HG03442 (cell line): ENCODE data around the gene CRYBA4.
A peak's percentile ranks its signal among the peaks of the same experiment; 100 is the strongest.

Source experiments
- ATAC-seq: cut with Tn5 transposase; IDR thresholded peaks from one replicate; pipeline ENCODE4 v1.9.1; 2021; ENCODE audit warnings: mild to moderate bottlenecking, moderate library complexity; ENCODE audit not compliant: unreplicated experiment

Gene CRYBA4

DNA sequence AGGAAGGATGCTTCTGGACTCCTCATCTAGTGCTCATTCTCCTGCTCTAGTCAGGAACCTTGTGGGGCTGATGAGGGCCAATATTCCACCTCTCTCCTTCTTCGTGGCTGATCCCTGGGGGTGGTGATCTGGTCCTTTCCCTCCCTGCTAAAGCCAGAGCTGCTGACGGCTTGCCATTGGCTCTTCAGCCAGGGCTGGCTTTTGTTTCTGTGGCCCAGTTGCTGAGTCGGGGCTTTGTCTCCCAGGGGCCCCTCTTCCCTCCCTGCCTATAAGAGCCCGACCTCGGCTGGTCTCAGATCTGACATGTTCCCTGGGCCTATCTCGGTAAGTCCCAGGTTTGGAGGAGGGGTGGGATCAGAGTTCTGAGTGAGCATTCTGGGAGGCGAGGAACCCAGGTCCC lies at the start of gene CRYBA4:
Gene CRYBA4, plus strand, starts transcription at position 301 of the 400 bp plus-strand sequence. CDS start 634 bp downstream, outside the sequence.
- no peak for ATAC-seq

DNA sequence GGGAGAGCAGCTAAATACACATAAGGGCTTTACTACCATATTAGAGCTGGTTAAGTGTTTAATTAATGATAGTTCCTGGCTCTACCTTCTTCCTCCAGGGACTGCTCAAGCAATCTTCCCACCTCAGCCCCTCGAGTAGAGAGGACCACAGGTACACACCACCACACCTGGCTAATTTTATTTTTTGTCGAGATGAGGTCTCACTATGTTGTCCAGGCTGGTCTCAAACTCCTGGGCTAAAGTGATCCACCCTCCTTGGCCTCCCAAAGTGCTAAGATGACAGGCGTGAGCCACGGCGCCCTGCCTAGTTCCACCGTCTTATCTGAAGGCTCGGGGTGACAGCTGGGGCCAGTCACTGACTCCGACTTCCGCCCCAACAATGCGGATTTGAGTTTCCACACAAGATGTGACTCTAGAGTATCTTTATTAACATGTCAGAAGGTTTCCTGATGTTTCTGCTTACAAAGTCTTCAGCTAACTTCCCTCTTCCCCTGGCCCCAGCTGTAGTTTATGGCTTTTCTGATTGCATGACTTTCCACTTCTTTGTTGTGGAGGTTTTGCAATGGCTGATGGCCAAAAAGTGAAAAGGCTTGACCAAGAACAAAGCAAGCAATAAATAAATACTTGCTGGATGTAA lies 48.6 kb upstream of the CRYBA4 start:
- ATAC-seq = no peak

DNA sequence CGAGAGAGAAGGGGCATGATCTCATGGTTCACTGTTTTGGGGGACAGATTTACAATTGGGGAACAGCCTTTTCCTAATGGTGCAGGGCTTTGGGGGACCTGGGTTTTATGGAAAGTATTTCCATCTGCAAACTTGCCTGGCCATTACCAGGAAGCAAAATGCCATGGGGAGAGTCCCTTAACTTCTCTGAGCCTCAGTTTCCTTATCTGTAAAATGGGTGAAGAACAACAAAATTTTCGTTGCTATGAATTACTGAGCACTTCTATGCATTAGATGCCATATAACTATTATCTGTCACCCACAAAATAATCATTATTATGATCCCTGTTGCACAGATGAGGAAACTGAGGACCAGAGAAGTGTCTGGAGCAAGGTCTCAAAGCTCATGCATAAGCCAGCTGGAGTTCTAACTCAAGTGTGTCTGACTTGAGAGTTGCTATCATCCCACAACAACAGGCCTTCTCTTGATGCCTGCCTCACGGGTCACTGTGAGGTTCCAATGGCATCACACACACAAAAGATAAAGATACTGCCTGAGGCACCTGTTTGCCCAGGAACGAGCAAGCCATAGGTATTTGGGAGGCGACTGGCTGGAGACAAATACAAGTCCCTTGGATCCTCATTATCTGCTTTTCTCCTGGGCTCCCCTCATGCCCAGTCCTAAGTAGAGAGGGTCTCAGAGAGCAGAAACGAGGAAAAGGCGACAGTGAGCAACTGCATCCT lies 47.6 kb upstream of the CRYBA4 start:
- ATAC-seq = no peak

DNA sequence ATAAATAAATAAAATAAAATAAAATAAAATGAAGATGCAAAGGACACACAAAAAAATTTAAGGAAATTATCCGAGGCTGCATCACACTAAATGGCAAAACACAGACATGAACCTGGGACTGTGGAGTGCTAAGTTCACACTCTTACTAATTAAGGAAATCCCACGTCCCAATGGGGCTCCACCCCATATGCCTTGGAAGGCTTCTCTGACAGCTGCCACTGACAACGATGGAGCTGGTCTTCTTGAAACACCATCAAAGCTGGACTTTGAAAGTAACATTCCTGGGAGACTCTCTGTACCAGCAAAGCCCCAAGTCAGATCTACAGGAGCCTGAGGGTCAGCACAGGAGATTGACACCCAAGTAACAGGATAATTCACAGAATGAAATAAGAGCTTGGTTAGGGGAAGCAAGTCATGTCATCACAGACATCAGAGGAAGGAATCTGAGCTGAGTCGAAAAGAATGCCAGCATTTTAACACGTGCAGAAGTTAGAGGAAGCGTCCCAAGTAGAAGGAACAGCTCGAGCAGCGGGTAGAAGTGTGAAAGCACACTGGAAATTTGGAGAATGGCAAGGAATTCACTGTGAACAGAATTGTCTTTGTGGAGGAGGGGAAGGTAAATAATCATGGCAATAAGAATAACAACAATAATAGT lies 45.6 kb upstream of the CRYBA4 start:
- no peak for ATAC-seq

DNA sequence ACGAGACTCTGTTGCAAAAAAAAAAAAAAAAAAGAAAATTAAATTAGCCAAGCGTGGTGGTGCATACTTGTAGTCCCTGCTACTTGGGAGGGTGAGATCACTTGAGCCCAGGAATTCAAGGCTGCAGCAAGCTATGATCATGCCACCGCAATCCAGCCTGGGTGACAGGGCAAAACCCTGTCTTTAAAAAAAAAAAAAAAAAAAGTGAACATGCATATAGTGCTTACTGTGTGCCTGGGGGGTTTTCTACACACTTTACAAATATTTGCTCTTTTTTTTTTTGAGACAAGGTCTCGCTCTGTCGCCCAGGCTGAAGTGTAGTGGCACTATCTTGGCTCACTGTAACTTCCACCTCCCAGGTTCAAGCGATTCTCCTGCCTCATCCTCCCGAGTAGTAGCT lies 44.7 kb upstream of the CRYBA4 start:
- ATAC-seq = no peak

DNA sequence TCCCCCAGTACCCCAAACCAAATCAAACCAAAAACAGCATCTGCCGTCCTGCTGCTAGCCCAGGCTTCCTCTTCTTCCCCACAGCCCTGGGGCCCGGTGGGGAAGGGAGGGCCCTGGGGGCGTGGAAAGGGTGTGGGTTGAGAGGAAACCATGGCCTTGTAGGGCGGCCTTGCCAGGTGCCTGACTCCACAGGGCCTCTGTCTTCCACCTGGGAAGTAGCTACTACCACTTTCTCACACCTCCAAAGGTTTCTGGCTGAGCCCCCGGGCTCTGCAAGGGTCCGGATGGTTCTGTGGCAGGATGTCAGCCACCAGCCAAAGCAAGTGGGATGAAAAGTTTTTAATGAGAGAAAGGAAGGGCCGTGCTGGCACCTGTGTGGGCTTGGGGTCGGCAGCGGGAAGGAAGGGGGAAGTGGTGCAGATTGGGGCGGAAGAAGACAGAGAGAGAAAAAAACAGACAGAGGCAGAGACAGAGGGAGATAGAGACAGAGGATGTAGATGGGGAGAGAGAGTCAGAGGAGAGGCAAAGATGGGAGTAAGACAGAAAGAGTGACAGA lies 42.4 kb upstream of the CRYBA4 start:
- no peak for ATAC-seq

DNA sequence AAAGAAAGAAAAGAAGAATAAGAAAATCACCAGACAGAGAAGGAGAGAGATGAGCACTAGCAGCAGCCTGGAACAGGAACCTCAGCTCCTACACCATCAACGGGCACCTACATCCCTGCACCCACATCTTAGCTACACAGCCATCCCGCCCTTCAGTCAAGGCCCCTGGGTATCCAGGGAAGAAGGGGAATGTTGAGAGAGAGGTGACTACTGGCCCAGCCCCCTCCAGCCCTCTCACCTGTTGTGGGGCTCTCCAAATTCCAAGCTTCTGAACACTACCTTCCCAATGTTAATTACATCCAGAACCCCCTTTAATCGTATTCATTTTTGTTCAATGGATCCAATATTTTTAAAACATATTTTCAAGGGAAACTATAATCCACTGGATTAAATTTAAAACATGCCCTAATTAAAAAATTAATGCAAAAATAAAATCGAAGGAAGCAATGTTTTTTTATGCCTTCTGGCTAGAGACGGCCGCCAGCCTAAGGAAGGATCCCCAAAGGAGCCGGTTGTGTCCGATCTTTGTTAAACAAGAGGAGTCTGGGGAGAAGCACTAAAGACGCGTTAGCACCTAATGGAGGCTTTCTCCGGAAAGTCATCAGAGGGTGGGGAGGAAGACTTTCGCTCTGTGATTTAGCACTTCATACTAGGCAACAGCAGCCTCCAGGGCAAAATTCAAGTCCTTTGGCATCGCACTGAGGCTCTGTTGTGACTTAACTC lies 41.4 kb upstream of the CRYBA4 start:
- ATAC-seq = no peak

DNA sequence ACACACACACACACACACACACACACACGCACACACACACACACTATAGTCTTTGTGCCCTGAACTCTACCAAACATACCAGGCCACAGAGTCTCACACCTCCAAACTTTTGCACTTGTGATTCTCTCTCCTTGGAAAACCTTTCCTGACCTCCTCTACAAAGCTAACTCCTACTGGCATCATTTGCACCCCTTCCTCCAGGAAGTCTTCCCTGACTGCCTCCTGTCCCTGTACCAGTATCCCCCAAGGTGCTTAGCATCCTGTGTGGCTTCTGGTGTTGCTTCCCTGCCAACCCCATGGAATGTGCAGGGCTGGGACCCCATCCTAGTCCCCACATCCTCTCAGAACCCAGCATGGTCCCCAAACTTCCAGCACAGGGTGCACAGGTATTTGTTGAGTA lies 40.7 kb upstream of the CRYBA4 start:
- ATAC-seq = no peak

DNA sequence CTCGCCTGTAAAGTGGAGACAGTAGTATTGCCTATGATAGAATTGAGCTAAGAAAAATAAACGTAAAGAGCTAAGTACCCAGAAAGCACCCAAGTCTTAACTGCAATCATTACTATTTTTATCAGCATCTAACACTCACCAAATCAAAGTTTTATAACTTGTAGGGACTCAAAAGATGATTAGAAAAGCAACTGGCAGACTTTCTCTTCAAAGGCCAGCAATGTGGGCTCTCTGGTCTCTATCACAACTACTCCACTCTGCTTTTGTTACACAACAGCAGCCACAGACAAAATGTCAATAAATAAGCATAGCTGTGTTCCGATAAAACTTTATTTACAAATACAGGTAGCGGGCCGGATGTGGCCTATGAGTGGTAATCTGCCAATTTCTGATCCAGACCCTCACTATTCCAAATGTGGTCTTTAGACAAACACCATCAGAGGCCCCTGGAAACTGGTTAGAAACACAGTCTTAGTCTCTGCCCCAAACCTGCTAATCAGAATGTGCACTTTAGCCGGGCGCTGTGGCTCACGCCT lies 40.1 kb upstream of the CRYBA4 start:
- no peak for ATAC-seq

DNA sequence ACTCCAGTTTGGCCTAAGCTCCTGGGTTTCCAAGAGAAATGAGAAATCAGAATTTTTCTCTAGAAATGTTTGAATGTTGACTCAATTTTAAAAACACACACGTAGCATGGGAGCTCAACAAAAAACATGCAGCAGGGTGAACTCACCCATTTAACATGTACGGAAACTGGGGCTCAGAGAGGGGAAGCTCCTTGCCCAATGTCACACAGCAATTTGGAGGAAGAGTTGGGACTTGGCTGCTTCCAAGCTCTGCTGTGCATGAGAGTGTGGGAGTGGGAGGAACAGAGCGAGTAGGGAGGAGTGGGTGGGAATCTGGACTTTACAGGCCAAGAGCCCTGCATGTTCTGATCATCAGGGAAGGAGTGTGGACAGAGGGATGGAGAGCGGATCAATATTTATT lies 37.8 kb upstream of the CRYBA4 start:
- ATAC-seq = no peak

DNA sequence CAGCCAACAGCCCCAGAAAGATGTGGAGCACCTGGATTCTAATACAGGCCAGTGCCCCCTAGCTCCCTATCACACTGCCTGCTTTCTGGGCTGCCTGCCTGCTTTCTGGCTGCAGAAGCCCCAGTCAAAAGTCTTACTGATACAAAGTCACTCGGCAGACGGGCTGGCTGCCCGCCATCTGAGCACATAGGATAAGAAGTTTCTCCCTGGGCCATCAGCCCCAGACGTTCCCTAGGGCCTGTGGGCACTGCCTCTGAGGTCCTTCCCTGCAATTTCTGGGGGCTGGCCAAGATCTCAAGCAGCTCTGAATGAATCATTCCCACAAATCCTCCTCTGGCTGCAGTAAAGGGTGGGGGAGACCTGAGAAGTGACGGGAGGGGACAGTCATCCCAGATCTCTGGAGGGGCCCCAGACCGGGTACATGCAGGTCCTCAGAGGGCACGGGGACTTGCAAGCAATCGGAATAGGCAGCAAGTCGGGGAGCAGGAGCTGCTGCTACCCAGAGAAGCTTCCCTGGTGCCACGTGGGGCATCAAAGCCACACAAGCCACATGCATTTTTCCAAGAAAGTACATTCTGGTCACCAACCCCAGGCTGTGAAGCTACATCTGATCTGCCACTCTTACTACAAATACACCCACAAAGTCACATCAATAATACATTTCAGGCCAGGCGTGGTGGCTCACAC lies 36.5 kb upstream of the CRYBA4 start:
- no peak for ATAC-seq

DNA sequence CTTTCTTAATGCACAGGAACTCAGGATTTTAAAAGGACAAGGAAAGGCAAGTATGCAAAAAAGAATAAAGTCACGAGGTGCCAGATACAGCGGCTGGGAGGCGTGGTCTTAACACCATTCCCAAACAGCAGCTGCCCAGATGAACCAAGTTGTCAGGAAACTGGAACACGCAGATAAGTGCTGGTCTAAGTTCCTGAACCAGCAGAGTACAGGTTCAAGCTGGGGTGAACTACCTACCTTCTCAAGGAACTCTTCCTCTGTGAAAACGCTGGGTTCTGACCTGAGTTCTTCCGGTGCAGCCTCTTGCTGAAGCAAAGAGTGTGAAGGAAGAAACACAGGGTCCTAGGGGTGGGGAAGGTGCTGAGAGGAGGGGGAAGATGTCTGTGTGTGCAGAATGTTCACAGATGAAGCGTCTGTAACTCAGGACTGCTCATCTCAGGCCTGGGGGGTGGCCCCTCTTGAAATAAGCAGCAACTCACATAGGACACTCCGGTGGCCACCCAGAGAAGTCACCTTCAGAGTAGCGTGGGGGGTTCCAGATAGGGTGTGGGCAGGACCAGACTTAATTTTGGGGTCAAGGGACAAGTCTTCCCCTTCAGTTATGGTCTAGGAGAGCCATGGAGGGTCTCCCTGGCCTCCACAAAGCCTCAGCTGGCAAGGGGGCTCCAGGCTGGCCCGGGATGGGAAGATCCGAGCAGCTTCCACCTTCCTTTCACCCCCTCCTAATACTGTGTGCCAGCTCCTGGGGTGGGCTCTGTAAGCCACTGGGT lies 35.0 kb upstream of the CRYBA4 start:
- ATAC-seq = no peak

DNA sequence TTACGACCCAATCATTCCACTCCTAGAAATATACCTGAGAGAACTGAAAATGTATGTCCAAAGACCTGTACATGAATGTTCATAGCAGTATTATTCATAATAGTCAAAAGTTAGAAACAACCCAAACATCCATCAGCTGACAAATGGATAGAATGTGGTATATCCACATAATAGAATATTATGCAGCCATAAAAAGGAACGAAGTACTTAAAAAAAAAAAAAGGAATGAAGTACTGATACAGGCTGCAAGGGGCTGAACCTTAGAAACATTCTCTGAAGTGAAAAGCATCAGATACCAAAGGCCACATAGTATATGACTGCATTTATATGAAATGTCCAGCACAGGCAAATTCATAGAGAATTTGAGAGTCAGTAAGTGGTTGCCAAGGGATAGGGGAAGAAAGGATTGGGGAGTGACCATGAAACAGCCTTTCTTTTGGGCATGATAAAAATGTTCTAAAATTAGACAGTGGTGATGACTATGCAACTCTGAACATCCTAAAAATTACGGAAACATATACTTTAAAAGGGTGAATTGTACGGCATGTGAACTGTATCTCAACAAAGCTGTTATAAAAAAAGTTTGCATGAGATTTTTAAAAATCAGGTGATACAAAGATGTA lies 33.7 kb upstream of the CRYBA4 start:
- ATAC-seq = no peak

DNA sequence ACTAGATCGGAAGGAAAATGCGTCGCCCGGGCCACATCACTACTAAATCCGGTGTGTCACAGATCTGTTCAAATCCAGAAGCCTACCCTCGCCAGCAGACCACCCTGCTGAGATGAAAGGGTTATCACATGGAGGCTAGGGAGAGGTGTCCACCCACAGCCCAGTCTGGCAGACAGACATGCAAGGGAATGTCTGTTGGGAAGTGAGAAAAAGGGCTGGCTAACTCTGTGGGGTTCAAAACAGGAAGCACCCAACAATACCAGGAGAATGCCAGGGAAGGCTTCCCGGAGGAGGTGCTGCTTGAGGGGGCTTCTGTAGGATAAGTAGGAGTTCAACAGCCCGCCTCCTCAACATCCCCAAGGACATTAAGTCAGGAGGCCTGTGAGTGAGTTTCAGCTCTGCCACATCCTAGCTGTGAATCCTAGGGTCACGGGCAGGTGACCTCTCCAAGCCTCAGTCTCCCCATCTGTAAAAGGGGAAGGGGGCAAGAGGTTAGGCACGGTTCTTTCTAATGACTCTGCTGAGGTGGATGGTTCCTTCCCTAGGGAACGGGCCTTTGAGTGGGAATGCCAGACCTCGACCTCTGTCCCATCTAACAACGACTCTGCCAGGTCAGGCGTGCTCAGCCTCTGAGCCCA lies 32.9 kb upstream of the CRYBA4 start:
- ATAC-seq = no peak

DNA sequence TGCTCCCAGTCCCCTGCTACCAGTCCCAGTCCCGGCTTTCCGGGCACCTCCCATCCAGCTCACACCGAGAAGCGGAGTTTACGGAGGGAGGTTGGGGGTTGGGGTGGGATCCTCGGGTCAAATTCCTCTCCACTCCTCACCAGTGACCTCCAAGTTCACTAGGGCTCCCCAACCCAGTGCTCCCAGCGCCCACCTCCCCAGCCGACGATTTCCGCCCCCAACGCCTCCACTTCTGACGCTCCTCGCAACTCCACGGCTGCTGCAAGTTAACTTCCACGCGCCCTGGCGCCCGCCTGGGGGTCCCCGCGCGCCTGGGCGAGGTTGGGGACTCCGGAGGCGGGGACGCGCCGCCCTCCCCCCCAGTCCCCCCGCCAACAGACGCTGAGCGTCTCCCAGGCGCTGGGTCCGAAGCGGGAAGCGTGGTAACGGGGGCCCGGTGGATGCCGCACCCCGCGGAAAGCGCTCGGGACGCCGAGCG lies 32.4 kb upstream of the CRYBA4 start:
- peak; percentile 5 for ATAC-seq

DNA sequence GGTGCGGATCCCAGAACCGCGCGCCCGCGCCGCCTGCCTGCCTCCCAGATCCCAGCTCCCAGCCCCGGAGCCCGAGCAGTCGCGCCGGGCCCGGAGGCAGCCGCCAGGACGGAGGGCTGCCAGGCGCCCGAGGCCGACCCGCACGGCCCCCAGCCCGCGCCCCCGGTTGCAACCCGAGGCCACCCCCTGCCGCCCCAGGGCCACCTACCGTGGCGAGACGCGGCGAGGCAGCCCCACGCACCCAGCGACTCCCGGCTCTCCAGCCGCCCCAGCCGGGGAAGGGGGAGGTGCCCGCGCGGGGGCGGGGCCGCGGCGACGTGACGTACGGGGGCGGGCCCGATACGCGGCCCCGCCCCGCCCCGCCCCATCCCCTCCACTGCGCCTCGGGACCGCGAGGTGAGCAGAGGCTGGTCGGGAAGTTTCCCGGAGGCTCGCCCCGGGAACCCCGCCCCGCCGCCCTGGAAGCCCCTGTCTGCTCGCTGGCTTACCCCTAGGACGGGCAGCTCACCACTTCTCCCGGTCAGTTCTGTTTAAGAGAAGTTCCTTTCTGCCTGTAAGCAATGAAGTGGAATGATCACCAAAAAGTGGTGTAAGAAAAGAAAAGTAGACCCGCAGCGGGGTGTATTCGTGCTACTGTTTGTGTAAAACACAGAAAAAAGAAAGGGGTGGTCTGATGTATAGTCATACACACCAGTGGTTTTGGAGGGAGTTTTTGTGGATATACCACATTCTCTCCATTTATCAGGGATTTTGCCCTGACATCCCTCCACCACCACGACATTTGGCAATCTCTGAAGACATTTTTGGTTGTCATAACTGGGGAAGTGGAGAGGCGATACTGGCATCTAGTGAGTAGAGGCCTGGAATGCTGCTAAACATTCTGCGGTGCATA lies 31.7 kb upstream of the CRYBA4 start, which contains the start of gene TPST2:
Gene TPST2, minus strand, starts transcription at position 288 of the 892 bp plus-strand sequence. CDS start 48,502 bp downstream, outside the sequence.
- peak; percentile 59 for ATAC-seq

DNA sequence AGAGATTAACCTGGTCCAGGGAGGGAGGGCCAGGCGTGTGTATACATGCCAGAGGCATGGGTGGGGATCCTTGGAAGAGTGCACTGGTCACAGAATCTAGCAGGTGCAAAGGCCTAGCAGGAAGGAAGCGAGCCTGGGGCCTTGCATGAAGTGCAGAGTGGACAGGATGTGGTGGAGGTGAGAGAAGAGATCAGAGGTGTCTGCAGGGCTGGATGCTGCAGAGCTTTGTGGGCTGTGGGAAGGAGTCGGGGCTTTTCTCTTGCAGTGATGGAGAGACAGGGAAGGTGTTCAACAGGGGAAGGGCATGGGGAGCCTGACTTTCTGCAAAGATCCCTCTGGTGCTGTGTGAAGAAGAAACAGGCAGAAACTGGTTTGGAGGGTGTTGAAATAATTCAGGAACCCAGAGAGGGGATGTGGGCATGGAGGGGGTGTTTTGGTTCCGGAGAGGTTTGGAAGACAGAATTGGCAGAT lies 29.3 kb upstream of the CRYBA4 start:
- peak; percentile 50 for ATAC-seq
